22Rv1 (cell line): ENCODE data around the gene LARP1.
A peak's percentile ranks its signal among the peaks of the same experiment; 100 is the strongest.

Experiments
- H3K27ac ChIP-seq: fragments of 450-650 bp; 2 replicates; pipeline ENCODE4 v1.5.1; 2017
- CTCF ChIP-seq: fragments of 450-650 bp; IDR thresholded peaks from 2 replicates; pipeline ENCODE4 v1.5.1; 2017; ENCODE audit warnings: mild to moderate bottlenecking
- ZFX ChIP-seq: fragments of 450-650 bp; IDR thresholded peaks from 2 replicates; pipeline ENCODE4 v1.6.1; 2017; ENCODE audit warnings: antibody characterized with exemption, borderline replicate concordance

The LARP1 gene

GRCh38 chr5:154858972-154859871 lies 104.0 kb downstream of the LARP1 start:
- TF ChIP-seq ZFX (no peak), CTCF (no peak)
- H3K27ac ChIP-seq, result peak overlapping the region; percentile 98

GRCh38 chr5:154860123-154860522 lies 104.9 kb downstream of the LARP1 start:
- no peak for TF ChIP-seq ZFX
- no peak for TF ChIP-seq CTCF
- H3K27ac ChIP-seq, result peak overlapping the region; percentile 98; the same call in 1 of the 2 replicates

GRCh38 chr5:154860765-154861164 lies 105.6 kb downstream of the LARP1 start:
- TF ChIP-seq ZFX (no peak), CTCF (no peak)
- no peak overlapping the region for H3K27ac ChIP-seq

- TF ChIP-seq ZFX (no peak), CTCF (no peak)
- no peak overlapping the region for H3K27ac ChIP-seq
These were observed 106.8 kb downstream of the LARP1 start for GRCh38 chr5:154861946-154862345.

- H3K27ac ChIP-seq, result no peak overlapping the region
These were observed 107.6 kb downstream of the LARP1 start for GRCh38 chr5:154862766-154863165.

GRCh38 chr5:154863291-154864080 lies 108.3 kb downstream of the LARP1 start:
- no peak overlapping the region for H3K27ac ChIP-seq
- TF ChIP-seq ZFX (no peak), CTCF (no peak)

More at GRCh38 chr5:154862766-154863165, 107.6 kb downstream of the LARP1 start:
- TF ChIP-seq CTCF (no peak), ZFX (no peak)
